LNCAP (cell line): ENCODE measurements around the gene AXIN1.

Source experiments
- CTCF ChIP-seq: fragments of 450-650 bp; IDR thresholded peaks from 2 replicates; pipeline ENCODE4 v1.5.1; 2017; ENCODE audit warnings: mild to moderate bottlenecking

The AXIN1 gene

GRCh38 chr16:378821-379182 is 26.3 kb upstream of the AXIN1 start:
- TF ChIP-seq CTCF, result no peak

- no peak for TF ChIP-seq CTCF
Observed at GRCh38 chr16:377419-377951, 25.0 kb upstream of the AXIN1 start.

- no peak for TF ChIP-seq CTCF
Observed at GRCh38 chr16:376817-377418, 24.4 kb upstream of the AXIN1 start.

GRCh38 chr16:375927-376816 is 23.6 kb upstream of the AXIN1 start:
- no peak for TF ChIP-seq CTCF

- TF ChIP-seq CTCF, result no peak
Observed at GRCh38 chr16:375212-375611, 22.7 kb upstream of the AXIN1 start.

- TF ChIP-seq CTCF, result no peak
Observed at GRCh38 chr16:374616-374926, 22.0 kb upstream of the AXIN1 start.

- no peak for TF ChIP-seq CTCF
Observed at GRCh38 chr16:373848-374615, 21.5 kb upstream of the AXIN1 start.
